WTC11 (cell line): ENCODE results near the gene CALM3. TPM values are rescaled to one million over a fixed set of nuclear protein-coding genes. Genes with fewer than 3 reads are reported as not detected.

Source experiments
- ATAC-seq: fragments of 200-7000 bp; cut with Tn5 transposase; 2 replicates; pipeline ENCODE4 v1.10.0; 2021; ENCODE audit warnings: mild to moderate bottlenecking, moderate library complexity
- CTCF ChIA-PET: fragments of 300-600 bp; sonication (Branson Sonifier 250); formaldehyde crosslinking; loops from one replicate; lab custom pipeline; 2021; ENCODE audit warnings: antibody characterized with exemption; lab: Charles Lee
- POLR2A ChIA-PET: fragments of 350-600 bp; sonication (Branson Sonifier 250); formaldehyde crosslinking; loops from one replicate; lab custom pipeline; 2021; ENCODE audit warnings: antibody characterized with exemption; lab: Charles Lee
- DNase-seq: peaks from one replicate; pipeline ENCODE4 v3.0.0; 2021; ENCODE audit warnings: low spot score
- H3K27ac Mint-ChIP-seq: 2 replicates; pipeline ENCODE4 v1.8.0; 2021; ENCODE audit warnings: mixed read lengths
- H3K27me3 Mint-ChIP-seq: 2 replicates; pipeline ENCODE4 v1.8.0; 2021; ENCODE audit warnings: low read depth, mild to moderate bottlenecking, moderate library complexity, mixed read lengths
- H3K36me3 Mint-ChIP-seq: 2 replicates; pipeline ENCODE4 v1.8.0; 2021; ENCODE audit warnings: mixed read lengths
- H3K4me1 Mint-ChIP-seq: 2 replicates; pipeline ENCODE4 v1.8.0; 2022; ENCODE audit warnings: mixed read lengths
- H3K4me3 Mint-ChIP-seq: 2 replicates; pipeline ENCODE4 v1.8.0; 2021; ENCODE audit warnings: mild to moderate bottlenecking, moderate library complexity, mixed read lengths
- H3K9me3 Mint-ChIP-seq: 2 replicates; pipeline ENCODE4 v1.8.0; 2021; ENCODE audit warnings: mixed read lengths
- ARID4B ChIP-seq: sonication (generic); formaldehyde crosslinking; IDR thresholded peaks from 2 replicates; pipeline ENCODE4 v1.8.0; 2023; ENCODE audit warnings: missing genetic modification reagents, mild to moderate bottlenecking, borderline replicate concordance
- ATF3 ChIP-seq: sonication (generic); formaldehyde crosslinking; conservative IDR thresholded peaks from 2 replicates; pipeline ENCODE4 v1.8.1; 2022; ENCODE audit warnings: mild to moderate bottlenecking, missing genetic modification reagents
- CDX4 ChIP-seq: fragments of 250-450 bp; sonication (Bioruptor Pico); IDR thresholded peaks from 2 replicates; pipeline ENCODE4 v1.9.0; 2021; ENCODE audit warnings: moderate library complexity, mild to moderate bottlenecking, inconsistent platforms, borderline replicate concordance
- ETV6 ChIP-seq: sonication (generic); formaldehyde crosslinking; IDR thresholded peaks from 2 replicates; pipeline ENCODE4 v1.8.1; 2022; ENCODE audit warnings: mild to moderate bottlenecking, missing genetic modification reagents
- GRHL2 ChIP-seq: fragments of 250-450 bp; sonication (Bioruptor Pico); IDR thresholded peaks from 2 replicates; pipeline ENCODE4 v1.8.0; 2022; ENCODE audit warnings: mild to moderate bottlenecking, moderate library complexity; ENCODE audit not compliant: insufficient replicate concordance, severe bottlenecking
- GTF2I ChIP-seq: fragments of 250-450 bp; sonication (Bioruptor Pico); conservative IDR thresholded peaks from 2 replicates; pipeline ENCODE4 v1.4.0; 2021; ENCODE audit warnings: mild to moderate bottlenecking
- IRF2 ChIP-seq: sonication (generic); formaldehyde crosslinking; IDR thresholded peaks from 2 replicates; pipeline ENCODE4 v1.8.0; 2022; ENCODE audit warnings: low read depth, missing genetic modification reagents, borderline replicate concordance
- MYBL2 ChIP-seq: sonication (generic); formaldehyde crosslinking; IDR thresholded peaks from 2 replicates; pipeline ENCODE4 v1.8.1; 2023; ENCODE audit warnings: mild to moderate bottlenecking, moderate library complexity, missing genetic modification reagents
- NR2C2 ChIP-seq: sonication (generic); formaldehyde crosslinking; IDR thresholded peaks from 2 replicates; pipeline ENCODE4 v1.8.0; 2022; ENCODE audit warnings: mild to moderate bottlenecking, missing genetic modification reagents
- OVOL2 ChIP-seq: fragments of 250-450 bp; sonication (Bioruptor Pico); IDR thresholded peaks from 2 replicates; pipeline ENCODE4 v1.9.0; 2021; ENCODE audit warnings: mild to moderate bottlenecking, borderline replicate concordance
- RELA ChIP-seq: sonication (generic); formaldehyde crosslinking; IDR thresholded peaks from 2 replicates; pipeline ENCODE4 v1.8.1; 2022; ENCODE audit warnings: missing genetic modification reagents, mild to moderate bottlenecking, borderline replicate concordance
- SP1 ChIP-seq: sonication (generic); formaldehyde crosslinking; conservative IDR thresholded peaks from 2 replicates; pipeline ENCODE4 v1.8.1; 2022; ENCODE audit warnings: missing genetic modification reagents
- TCF7 ChIP-seq: sonication (generic); formaldehyde crosslinking; IDR thresholded peaks from 2 replicates; pipeline ENCODE4 v1.8.0; 2022; ENCODE audit warnings: mild to moderate bottlenecking, low read depth, missing genetic modification reagents, moderate library complexity
- TEAD1 ChIP-seq: sonication (generic); formaldehyde crosslinking; IDR thresholded peaks from 2 replicates; pipeline ENCODE4 v1.8.0; 2022; ENCODE audit warnings: mild to moderate bottlenecking, missing genetic modification reagents
- ZNF219 ChIP-seq: sonication (generic); formaldehyde crosslinking; IDR thresholded peaks from 2 replicates; pipeline ENCODE4 v1.8.0; 2023; ENCODE audit warnings: missing genetic modification reagents, mild to moderate bottlenecking, borderline replicate concordance
- ZNF396 ChIP-seq: fragments of 250-450 bp; sonication (Bioruptor Pico); IDR thresholded peaks from 2 replicates; pipeline ENCODE4 v1.8.0; 2021; ENCODE audit warnings: mild to moderate bottlenecking, moderate library complexity, borderline replicate concordance
- total RNA-seq: library from RNA; stranded (reverse); gene quantifications from 3 replicates; pipeline ENCODE4 v1.2.3, GENCODE V29; 2021
- TF ChIP-seq, protein P1 (sequence below): sonication (generic); formaldehyde crosslinking; IDR thresholded peaks from 2 replicates; pipeline ENCODE4 v1.8.0; 2022; ENCODE audit warnings: missing genetic modification reagents
- TF ChIP-seq, protein P2 (sequence below): sonication (generic); formaldehyde crosslinking; IDR thresholded peaks from 2 replicates; pipeline ENCODE4 v1.8.1; 2022; ENCODE audit warnings: mild to moderate bottlenecking, missing genetic modification reagents, moderate library complexity, borderline replicate concordance
- TF ChIP-seq, protein P3 (sequence below): sonication (generic); formaldehyde crosslinking; IDR thresholded peaks from 2 replicates; pipeline ENCODE4 v1.8.1; 2022; ENCODE audit warnings: low read depth, mild to moderate bottlenecking, moderate library complexity, missing genetic modification reagents, borderline replicate concordance

Gene CALM3
- total RNA-seq, 1 experiment from 2014 or later, result 306 TPM

- TF ChIP-seq, protein P1, sequence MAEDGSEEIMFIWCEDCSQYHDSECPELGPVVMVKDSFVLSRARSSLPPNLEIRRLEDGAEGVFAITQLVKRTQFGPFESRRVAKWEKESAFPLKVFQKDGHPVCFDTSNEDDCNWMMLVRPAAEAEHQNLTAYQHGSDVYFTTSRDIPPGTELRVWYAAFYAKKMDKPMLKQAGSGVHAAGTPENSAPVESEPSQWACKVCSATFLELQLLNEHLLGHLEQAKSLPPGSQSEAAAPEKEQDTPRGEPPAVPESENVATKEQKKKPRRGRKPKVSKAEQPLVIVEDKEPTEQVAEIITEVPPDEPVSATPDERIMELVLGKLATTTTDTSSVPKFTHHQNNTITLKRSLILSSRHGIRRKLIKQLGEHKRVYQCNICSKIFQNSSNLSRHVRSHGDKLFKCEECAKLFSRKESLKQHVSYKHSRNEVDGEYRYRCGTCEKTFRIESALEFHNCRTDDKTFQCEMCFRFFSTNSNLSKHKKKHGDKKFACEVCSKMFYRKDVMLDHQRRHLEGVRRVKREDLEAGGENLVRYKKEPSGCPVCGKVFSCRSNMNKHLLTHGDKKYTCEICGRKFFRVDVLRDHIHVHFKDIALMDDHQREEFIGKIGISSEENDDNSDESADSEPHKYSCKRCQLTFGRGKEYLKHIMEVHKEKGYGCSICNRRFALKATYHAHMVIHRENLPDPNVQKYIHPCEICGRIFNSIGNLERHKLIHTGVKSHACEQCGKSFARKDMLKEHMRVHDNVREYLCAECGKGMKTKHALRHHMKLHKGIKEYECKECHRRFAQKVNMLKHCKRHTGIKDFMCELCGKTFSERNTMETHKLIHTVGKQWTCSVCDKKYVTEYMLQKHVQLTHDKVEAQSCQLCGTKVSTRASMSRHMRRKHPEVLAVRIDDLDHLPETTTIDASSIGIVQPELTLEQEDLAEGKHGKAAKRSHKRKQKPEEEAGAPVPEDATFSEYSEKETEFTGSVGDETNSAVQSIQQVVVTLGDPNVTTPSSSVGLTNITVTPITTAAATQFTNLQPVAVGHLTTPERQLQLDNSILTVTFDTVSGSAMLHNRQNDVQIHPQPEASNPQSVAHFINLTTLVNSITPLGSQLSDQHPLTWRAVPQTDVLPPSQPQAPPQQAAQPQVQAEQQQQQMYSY (CRISPR knock-in tag), result no peak
- TF ChIP-seq GRHL2 (CRISPR knock-in tag) (no peak), NR2C2 (no peak)
Measured at GRCh38 chr19:46573679-46574498, 27.2 kb upstream of the CALM3 start (continued).

GRCh38 chr19:46574533-46574932 is 26.6 kb upstream of the CALM3 start:
- TF ChIP-seq ATF3 (no peak), TEAD1 (CRISPR knock-in tag) (no peak), TCF7 (CRISPR knock-in tag) (no peak), ZNF219 (CRISPR knock-in tag) (no peak), ZNF396 (CRISPR knock-in tag) (no peak), CDX4 (CRISPR knock-in tag) (no peak), RELA (CRISPR knock-in tag) (no peak), OVOL2 (CRISPR knock-in tag) (no peak), SP1 (no peak)
- TF ChIP-seq, protein P2, sequence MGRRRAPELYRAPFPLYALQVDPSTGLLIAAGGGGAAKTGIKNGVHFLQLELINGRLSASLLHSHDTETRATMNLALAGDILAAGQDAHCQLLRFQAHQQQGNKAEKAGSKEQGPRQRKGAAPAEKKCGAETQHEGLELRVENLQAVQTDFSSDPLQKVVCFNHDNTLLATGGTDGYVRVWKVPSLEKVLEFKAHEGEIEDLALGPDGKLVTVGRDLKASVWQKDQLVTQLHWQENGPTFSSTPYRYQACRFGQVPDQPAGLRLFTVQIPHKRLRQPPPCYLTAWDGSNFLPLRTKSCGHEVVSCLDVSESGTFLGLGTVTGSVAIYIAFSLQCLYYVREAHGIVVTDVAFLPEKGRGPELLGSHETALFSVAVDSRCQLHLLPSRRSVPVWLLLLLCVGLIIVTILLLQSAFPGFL, result no peak
- Mint-ChIP-seq H3K4me1 (peaks cover 6% of the 10 kb centered on the region; the same call in 1 of the 2 replicates), H3K4me3 (no peak overlapping the region), H3K27me3 (peaks cover 12% of the 10 kb centered on the region), H3K9me3 (no peaks in the 10 kb centered on the region), H3K36me3 (no peaks in the 10 kb centered on the region), H3K27ac (no peak overlapping the region)
- no peak for DNase-seq
- CTCF ChIA-PET, result interaction anchor here (0.6 to 1.5 kb wide), 3 partner anchors 31 to 55 kb away, joined by 3 to 5 read pairs (median 4); no protein-coding TSS in a partner anchor
- ATAC-seq, result no peak
- POLR2A ChIA-PET, result no interaction called here

DNA sequence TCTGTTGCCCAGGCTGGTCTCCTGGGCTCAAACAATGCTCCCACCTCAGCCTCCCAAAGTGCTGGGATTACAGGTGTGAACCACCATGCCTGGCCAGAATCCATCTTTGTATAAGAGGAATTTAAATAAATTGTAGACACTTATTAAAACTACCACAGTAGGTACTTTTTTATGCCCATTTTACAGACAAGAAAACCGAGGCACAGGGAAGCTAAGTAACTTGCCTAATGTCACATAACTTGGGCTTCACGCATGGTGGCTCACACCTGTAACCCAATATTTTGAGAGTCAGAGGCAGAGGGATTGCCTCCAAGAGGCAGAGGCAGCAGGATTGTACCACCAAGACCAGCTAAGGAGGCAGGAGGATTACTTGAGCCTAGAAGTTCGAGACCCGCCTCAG is 22.7 kb upstream of the CALM3 start:
- DNase-seq (no peak), ATAC-seq (no peak)
- Mint-ChIP-seq H3K27ac (no peak overlapping the region), H3K4me1 (peaks cover 6% of the 10 kb centered on the region; the same call in 1 of the 2 replicates), H3K4me3 (no peak overlapping the region), H3K36me3 (no peaks in the 10 kb centered on the region), H3K27me3 (peaks cover 2% of the 10 kb centered on the region), H3K9me3 (no peaks in the 10 kb centered on the region)
- CTCF ChIA-PET, result interaction anchor here (1.6 kb wide), 1 partner anchor 49 kb away, joined by 6 read pairs; no protein-coding TSS in a partner anchor
- POLR2A ChIA-PET, result no interaction called here
- TF ChIP-seq IRF2 (CRISPR knock-in tag) (no peak), ETV6 (no peak), ARID4B (no peak), NR2C2 (no peak), GTF2I (CRISPR knock-in tag) (no peak), ATF3 (no peak), MYBL2 (no peak)
- TF ChIP-seq, protein P3, sequence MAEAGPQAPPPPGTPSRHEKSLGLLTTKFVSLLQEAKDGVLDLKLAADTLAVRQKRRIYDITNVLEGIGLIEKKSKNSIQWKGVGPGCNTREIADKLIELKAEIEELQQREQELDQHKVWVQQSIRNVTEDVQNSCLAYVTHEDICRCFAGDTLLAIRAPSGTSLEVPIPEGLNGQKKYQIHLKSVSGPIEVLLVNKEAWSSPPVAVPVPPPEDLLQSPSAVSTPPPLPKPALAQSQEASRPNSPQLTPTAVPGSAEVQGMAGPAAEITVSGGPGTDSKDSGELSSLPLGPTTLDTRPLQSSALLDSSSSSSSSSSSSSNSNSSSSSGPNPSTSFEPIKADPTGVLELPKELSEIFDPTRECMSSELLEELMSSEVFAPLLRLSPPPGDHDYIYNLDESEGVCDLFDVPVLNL, result no peak
